GM12873 (cell line): ENCODE data around the gene SEMA3C.

Experiments used
- TF ChIP-seq, protein P1 (sequence below): IDR thresholded peaks from 2 replicates; pipeline ENCODE4 v1.5.1; 2012; ENCODE audit warnings: low read depth, mild to moderate bottlenecking, moderate library complexity, low read length, control low read depth; ENCODE audit not compliant: insufficient read depth; ENCODE audit errors: missing control alignments

Gene SEMA3C

DNA sequence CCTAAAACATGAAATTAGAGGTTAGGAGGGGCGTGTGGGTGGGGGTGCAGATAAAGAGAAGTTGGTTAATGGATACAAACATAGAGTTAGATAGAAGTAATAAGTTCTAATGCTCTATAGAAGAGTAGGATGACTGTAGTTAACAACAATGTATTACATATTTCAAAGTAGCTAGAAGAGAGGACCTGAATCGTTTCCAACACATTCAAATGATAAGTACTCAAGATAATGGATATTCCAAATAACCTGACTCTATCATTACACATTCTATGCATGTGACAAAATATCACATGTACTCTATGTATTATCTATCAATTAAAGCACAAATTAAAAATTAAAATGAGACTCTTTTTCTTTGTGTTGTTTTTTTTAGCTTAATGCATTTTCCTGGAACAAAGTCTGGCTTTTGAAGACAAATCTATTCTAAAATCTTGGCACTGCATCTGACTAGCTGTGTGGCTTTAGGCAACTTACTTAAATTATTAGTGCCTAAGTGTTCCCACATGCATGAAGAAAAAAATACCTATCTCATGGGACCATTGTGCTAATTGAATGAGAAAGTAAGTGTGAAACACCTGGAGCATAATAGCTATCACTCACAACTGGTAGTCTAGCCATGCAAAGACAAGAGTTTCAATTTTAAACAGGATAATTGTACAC, 75.7 kb downstream of the SEMA3C start:
- TF ChIP-seq, protein P1, sequence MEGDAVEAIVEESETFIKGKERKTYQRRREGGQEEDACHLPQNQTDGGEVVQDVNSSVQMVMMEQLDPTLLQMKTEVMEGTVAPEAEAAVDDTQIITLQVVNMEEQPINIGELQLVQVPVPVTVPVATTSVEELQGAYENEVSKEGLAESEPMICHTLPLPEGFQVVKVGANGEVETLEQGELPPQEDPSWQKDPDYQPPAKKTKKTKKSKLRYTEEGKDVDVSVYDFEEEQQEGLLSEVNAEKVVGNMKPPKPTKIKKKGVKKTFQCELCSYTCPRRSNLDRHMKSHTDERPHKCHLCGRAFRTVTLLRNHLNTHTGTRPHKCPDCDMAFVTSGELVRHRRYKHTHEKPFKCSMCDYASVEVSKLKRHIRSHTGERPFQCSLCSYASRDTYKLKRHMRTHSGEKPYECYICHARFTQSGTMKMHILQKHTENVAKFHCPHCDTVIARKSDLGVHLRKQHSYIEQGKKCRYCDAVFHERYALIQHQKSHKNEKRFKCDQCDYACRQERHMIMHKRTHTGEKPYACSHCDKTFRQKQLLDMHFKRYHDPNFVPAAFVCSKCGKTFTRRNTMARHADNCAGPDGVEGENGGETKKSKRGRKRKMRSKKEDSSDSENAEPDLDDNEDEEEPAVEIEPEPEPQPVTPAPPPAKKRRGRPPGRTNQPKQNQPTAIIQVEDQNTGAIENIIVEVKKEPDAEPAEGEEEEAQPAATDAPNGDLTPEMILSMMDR, result no peak

GRCh38 chr7:80842022-80842790, 76.6 kb downstream of the SEMA3C start:
- TF ChIP-seq, protein P1, result no peak

DNA sequence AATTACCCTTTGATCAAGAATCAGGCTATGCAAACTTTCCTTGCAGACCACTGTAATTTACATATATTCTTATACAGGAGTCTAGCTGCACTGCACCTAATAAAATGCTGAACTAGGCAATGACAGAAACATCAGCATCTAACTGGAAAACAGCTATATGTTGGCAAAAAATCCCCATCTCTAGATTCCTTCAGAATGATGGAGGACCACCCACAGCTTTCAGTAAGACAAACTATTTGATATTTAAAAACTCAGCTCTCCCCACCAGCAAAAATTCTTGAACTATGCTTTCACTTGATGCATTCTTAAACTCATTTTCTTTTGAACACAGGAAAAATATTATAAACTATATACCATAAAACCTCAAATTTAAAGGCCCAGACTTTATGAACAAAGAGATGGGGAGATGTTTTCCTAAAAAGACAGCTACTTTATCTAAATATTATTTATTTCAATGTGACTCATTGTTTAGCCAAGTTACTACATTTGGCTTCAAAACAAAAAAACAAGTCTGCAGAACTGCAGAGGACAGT, 77.4 kb downstream of the SEMA3C start:
- TF ChIP-seq, protein P1, result no peak

GRCh38 chr7:80840681-80841080, 78.2 kb downstream of the SEMA3C start:
- TF ChIP-seq, protein P1, result no peak

DNA sequence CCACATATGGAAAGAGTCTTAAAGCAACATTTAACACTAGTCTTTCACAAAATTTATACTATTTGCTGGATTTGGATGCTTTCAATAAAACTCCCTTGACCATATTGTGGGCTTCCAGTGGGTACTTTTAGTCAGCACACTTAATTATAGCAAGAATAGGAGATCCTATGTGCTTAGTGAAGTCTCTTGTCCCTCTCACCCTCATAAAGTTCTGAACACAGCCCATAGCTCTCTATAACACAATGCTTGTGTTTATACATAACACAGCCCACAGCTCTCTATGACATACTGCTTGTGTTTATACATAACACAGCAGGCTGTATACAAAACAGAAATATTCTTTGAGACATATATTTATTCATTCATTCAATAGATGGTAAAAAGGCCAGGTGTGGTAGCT, 79.0 kb downstream of the SEMA3C start:
- TF ChIP-seq, protein P1, result no peak

DNA sequence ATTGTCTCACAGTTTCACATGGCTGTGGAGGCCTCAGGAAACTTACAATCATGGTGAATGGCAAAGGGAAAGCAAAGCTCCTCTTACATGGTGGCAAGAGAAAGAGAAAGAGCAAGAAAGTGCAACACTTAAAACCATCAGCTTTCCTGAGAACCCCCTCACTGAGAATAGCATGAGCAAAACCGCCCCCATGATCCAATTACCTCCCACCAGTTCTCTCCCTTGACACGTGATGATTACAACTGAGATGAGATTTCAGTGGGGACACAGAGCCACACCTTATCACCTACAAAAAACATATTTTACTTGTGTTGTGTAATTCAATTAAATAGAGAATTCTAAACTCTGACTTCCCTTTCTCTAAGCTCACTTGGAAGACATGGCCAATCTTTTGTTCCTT, 80.2 kb downstream of the SEMA3C start:
- TF ChIP-seq, protein P1, result no peak

DNA sequence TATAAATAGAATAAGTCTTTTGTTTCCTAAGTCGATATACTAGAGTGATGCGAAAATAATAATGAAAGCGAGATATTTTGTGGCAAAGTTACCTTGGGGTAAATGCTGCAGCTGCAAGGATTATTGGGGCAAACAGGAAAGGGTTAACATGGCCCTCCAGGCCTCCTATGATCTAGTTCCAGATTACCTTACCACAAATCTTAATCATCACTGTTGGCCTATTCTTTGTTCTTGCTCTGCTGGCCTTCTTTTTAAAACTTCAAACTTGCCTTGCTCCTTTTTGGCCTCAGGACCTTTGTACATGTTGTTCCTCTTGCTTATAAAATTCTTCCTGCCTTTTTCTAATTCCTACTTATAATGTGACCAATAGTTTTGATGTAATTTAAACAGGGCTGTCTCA, 81.5 kb downstream of the SEMA3C start:
- TF ChIP-seq, protein P1, result no peak
